NCI-H2196 (cell line): ENCODE data around the gene LMOD3.

Source experiments
- DNase-seq: peaks from one replicate; lab custom pipeline; 2025; ENCODE audit not compliant: unreplicated experiment; lab: John Stamatoyannopoulos, UW

The LMOD3 gene

GRCh38 chr3:69094467-69095205, 27.8 kb downstream of the LMOD3 start:
- no peak for DNase-seq

DNA sequence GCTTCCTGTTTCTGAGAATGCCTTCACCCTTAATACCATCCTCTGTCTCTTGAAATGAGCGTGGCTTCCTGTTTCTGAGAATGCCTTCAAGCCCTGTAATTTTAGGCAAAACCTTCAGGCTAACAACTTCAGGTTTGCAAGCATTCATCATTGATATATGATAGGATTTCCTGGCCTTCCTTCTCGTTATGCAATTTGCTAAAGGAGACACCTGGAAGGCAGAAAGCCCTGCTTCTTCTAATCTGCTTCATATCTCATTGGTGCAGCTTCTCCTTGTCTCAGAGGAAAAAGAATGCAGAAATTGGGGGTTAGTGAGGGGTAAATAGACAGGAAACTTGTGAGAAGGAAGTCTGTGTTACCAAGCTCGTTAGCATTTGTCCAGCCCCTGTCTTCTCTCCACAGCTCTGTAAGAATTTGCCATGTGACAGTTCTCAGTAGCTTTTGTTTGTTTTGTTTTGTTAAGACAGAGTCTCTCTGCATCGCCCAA, 30.3 kb downstream of the LMOD3 start:
- no peak for DNase-seq

- DNase-seq = no peak
Measured at GRCh38 chr3:69091389-69092029, 30.9 kb downstream of the LMOD3 start.

DNA sequence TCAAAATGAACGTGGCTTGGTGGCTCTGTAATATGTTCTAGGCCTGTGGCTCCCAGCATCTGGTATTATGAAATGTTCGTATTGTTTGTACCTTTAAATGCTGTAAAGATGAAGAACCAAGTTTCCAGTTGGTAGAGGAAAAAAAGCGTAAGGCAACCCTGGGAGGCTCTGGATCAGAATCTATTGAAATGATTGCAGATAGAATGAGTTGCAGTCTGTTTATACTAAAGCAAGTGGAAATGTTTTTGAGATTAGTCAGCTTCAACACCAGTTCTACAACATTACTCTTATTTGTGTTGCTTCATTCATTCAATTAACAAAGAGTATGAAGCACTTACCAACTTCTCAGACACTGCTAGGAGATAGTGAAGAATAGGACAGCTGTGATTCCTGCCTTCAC, 32.4 kb downstream of the LMOD3 start:
- no peak for DNase-seq

- no peak for DNase-seq
Measured at GRCh38 chr3:69088063-69088462, 34.3 kb downstream of the LMOD3 start.

GRCh38 chr3:69087030-69087791, 35.2 kb downstream of the LMOD3 start:
- no peak for DNase-seq

DNA sequence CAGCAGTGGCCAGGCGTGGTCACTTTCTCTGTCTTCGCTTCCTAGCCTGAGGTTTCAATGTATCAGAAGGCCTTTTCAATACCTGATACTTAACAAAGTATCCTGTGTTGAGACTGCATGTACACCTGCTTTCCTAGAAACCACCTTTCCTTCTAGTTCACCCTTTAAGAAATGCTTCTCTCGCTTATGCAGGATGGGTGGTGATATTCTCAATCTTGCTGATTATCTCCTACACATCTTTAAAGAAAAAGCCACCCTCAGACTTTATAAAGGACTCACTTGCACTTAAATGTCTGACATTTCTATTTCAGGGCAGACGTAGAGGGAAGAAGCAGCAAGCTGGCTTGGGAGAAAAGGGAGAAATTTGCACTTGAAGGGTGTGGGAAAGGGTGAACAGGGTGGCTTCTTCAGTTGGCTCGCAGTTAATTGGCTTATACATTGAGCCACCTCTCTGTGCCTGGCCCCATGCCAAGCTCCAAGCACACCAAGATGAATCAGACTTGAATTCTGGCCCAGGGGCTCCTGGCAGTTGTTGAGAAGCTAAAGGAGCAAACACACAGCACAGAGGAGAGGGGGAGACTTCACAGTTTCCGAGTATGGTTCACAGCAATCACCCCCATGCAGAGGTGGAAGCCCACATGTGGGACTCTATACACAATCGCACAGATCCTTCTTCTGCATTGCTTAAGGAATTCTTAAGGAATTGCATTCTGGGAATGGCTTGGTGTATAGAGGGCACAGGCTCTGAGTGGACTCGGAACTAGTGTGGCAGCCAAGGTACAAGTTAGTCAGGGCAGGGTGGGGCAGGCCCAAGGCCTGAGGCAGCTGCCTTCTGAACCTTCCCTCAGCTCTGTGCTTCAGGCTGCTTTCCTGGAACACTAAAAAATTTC, 36.3 kb downstream of the LMOD3 start:
- DNase-seq = peak; percentile 32

GRCh38 chr3:69085168-69085832, 37.1 kb downstream of the LMOD3 start:
- DNase-seq = no peak

DNA sequence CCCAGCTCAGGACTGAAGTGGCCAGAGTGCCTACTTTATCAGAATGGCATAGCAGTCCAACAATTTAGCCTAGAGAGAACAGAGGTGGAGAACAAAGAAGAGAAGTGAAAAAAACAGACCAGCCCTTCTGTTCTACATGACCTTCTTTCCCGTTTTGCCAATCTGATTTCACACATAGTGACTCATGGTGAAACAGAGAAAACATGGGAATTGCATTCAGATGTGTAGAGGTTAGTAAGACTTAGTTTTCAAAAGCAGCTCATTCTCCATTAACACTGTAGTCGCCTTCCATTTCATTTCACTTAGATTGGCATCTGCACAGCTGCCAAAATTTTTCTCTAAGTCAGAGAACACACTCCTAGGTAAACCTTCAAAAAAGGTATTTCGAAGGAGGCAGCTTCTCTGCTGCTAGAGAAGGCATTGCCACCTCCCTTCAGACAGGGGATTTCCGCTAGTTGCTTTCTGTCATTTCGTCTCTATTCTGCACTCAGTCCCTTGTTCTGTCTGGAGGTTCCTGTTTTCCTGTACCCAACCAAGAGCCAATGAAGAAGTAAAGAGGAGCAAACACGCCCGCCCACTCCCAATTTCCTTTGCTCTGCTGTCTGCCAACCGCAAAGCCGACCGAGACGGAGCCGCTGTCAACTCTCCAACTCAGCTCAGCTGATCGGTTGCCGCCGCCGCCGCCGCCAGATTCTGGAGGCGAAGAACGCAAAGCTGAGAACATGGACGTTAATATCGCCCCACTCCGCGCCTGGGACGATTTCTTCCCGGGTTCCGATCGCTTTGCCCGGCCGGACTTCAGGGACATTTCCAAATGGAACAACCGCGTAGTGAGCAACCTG, 37.8 kb downstream of the LMOD3 start, which contains the start of gene ARL6IP5:
TSS of gene ARL6IP5 (plus strand) at position 612 of the 842 bp plus-strand sequence. CDS start at position 723, 111 bp downstream.
- DNase-seq = peak; percentile 61

GRCh38 chr3:69082805-69083204, 39.6 kb downstream of the LMOD3 start:
- DNase-seq = no peak

GRCh38 chr3:69082361-69082760, 40.0 kb downstream of the LMOD3 start:
- no peak for DNase-seq

- no peak for DNase-seq
Measured at GRCh38 chr3:69081583-69082262, 40.7 kb downstream of the LMOD3 start.

DNA sequence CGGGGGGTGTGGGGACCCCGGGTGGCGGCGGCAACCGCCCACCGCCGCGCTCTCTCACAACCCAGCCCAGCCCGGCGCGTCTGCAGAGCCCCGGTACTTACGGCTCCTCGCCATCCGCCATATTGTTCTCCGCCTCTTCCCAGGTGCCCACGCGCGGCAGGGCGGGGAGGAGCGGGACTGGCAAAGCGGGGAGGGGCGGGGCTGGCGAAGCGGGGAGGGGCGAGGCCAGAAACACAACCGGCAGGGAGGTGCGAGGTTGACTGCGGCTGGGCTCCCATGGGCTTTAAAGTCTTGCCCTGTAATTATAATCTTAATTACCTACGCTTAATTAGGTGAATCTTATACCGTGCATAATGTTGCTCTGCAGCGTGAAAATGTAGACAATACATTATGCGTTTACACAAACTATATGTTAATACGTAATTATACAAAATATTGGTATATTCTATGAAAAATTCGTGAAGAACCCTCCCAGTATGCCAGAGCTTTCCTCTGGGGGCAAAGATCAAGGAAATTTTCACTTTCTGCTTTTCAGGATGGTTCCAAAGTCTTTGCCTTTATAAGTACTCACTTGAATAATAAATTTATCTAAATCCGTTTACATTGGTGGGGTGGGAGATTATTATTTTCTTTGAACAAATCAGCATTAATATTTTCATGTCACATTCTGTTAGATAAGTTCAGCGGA, 42.0 kb downstream of the LMOD3 start, which contains the start of gene UBA3:
TSS of gene UBA3 (minus strand) at position 133 of the 688 bp plus-strand sequence. CDS start at position 121, 12 bp downstream.
- peak; percentile 57 for DNase-seq

- DNase-seq = no peak
Measured at GRCh38 chr3:69079269-69080159, 42.9 kb downstream of the LMOD3 start.

- DNase-seq = no peak
Measured at GRCh38 chr3:69072928-69073327, 49.5 kb downstream of the LMOD3 start.

DNA sequence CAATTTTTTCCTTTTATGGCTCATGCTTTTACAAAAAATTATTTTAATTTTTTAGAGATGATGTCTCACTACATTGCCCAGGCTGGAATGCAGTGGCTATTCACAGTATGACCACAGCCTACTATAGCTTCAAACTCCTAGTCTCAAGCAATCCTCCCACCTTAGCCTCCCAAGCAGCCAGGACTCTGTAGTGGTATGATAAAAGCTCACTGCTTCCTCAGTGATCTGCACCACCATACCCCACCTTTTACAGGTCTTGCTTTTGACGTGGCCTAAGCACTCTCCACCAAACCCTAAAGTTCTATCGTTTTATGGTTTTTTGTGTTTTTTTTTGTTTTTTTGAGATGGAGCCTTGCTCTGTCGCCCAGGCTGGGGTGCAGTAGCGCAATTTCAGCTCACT, 56.3 kb downstream of the LMOD3 start:
- DNase-seq = no peak
